GM23338 (cell line): ENCODE results near the gene PLPP4. TPM values are rescaled to one million over a fixed set of nuclear protein-coding genes. Genes with fewer than 3 reads are reported as not detected.

Source experiments
- ATAC-seq: fragments of 200-7000 bp; cut with Tn5 transposase; 3 replicates; pipeline ENCODE4 v1.9.1; 2020
- DNase-seq: peaks from one replicate; pipeline ENCODE4 v3.0.0-alpha.2; 2015; ENCODE audit warnings: low spot score
- H2AFZ ChIP-seq: fragments of 200-600 bp; sonication (generic); 2 replicates; pipeline ENCODE4 v1.8.0; 2016; ENCODE audit warnings: antibody characterized with exemption, mild to moderate bottlenecking, moderate library complexity
- H3F3A ChIP-seq: fragments of 200-600 bp; sonication (generic); replicated peaks from 2 replicates; pipeline ENCODE4 v1.8.0; 2017; ENCODE audit warnings: antibody characterized with exemption, mixed run types, low read depth
- H3K27ac ChIP-seq: fragments of 200-600 bp; sonication (generic); 2 replicates; pipeline ENCODE4 v1.6.1; 2016; ENCODE audit warnings: low read depth
- H3K27me3 ChIP-seq: fragments of 200-600 bp; sonication (generic); 2 replicates; pipeline ENCODE4 v1.8.0; 2016; ENCODE audit warnings: mild to moderate bottlenecking, mixed run types, moderate library complexity; ENCODE audit not compliant: insufficient read depth
- H3K36me3 ChIP-seq: fragments of 200-600 bp; sonication (generic); 2 replicates; pipeline ENCODE4 v1.8.0; 2016; ENCODE audit warnings: mild to moderate bottlenecking; ENCODE audit not compliant: insufficient read depth
- H3K4me1 ChIP-seq: fragments of 200-600 bp; sonication (generic); 2 replicates; pipeline ENCODE4 v1.8.0; 2016; ENCODE audit warnings: mild to moderate bottlenecking, moderate library complexity; ENCODE audit not compliant: insufficient read depth
- H3K4me2 ChIP-seq: fragments of 200-600 bp; sonication (generic); 2 replicates; pipeline ENCODE4 v1.7.1; 2017; ENCODE audit warnings: mixed run types
- H3K4me3 ChIP-seq: fragments of 200-600 bp; sonication (generic); 2 replicates; pipeline ENCODE4 v1.6.1; 2016; ENCODE audit warnings: mixed run types
- H3K79me2 ChIP-seq: fragments of 200-600 bp; sonication (generic); replicated peaks from 2 replicates; pipeline ENCODE4 v1.8.0; 2017; ENCODE audit warnings: mild to moderate bottlenecking; ENCODE audit not compliant: insufficient read depth
- H3K9me2 ChIP-seq: fragments of 200-600 bp; sonication (generic); 2 replicates; pipeline ENCODE4 v1.8.0; 2017; ENCODE audit not compliant: insufficient read depth
- H4K20me1 ChIP-seq: fragments of 200-600 bp; sonication (generic); replicated peaks from 2 replicates; pipeline ENCODE4 v1.8.0; 2017; ENCODE audit warnings: mild to moderate bottlenecking; ENCODE audit not compliant: insufficient read depth
- H3K27ac Mint-ChIP-seq: 2 replicates; pipeline ENCODE4 v1.8.0; 2020; ENCODE audit warnings: inconsistent platforms, mild to moderate bottlenecking, moderate library complexity, mixed read lengths
- H3K27me3 Mint-ChIP-seq: 3 replicates; pipeline ENCODE4 v1.8.0; 2022; ENCODE audit warnings: low read depth, mild to moderate bottlenecking, moderate library complexity, mixed read lengths, inconsistent platforms; ENCODE audit not compliant: insufficient read depth, poor library complexity
- H3K36me3 Mint-ChIP-seq: 3 replicates; pipeline ENCODE4 v1.8.0; 2021; ENCODE audit warnings: low read depth, mild to moderate bottlenecking, inconsistent platforms, moderate library complexity, mixed read lengths
- H3K4me1 Mint-ChIP-seq: 3 replicates; pipeline ENCODE4 v1.8.0; 2020; ENCODE audit warnings: mild to moderate bottlenecking, inconsistent platforms, mixed read lengths
- H3K4me3 Mint-ChIP-seq: 3 replicates; pipeline ENCODE4 v1.8.0; 2021; ENCODE audit warnings: moderate library complexity, mild to moderate bottlenecking, inconsistent platforms, mixed read lengths
- H3K9me3 Mint-ChIP-seq: 3 replicates; pipeline ENCODE4 v1.8.0; 2020; ENCODE audit warnings: moderate library complexity, mild to moderate bottlenecking, inconsistent platforms, mixed read lengths
- CREB1 ChIP-seq: fragments of 250-450 bp; sonication (Bioruptor Pico); IDR thresholded peaks from 2 replicates; pipeline ENCODE4 v1.5.0; 2020; ENCODE audit warnings: low read depth, mild to moderate bottlenecking, moderate library complexity
- CTCF ChIP-seq, 2 experiments: fragments of 200-600 bp in 1 of 2; sonication (generic) in 1 of 2; conservative IDR thresholded peaks; 2 replicates each; pipeline versions ENCODE4 v1.5.1 to v1.6.1; 2016 to 2017; ENCODE audit warnings: antibody characterized with exemption in 2 of 2, low read depth in 2 of 2, mild to moderate bottlenecking in 2 of 2, moderate library complexity in 1 of 2
- ETS1 ChIP-seq: IDR thresholded peaks from 2 replicates; pipeline ENCODE4 v1.6.1; 2016; ENCODE audit warnings: antibody characterized with exemption
- EZH2 ChIP-seq: fragments of 200-600 bp; sonication (generic); IDR thresholded peaks from one replicate; pipeline ENCODE4 v1.8.0; 2017; ENCODE audit warnings: antibody characterized with exemption, mild to moderate bottlenecking, low read depth; ENCODE audit not compliant: unreplicated experiment
- EZH2phosphoT487 ChIP-seq: fragments of 200-600 bp; sonication (generic); IDR thresholded peaks from one replicate; pipeline ENCODE4 v1.8.1; 2018; ENCODE audit warnings: antibody characterized with exemption; ENCODE audit not compliant: unreplicated experiment
- JUNB ChIP-seq: IDR thresholded peaks from one replicate; pipeline ENCODE4 v1.6.1; 2016; ENCODE audit warnings: antibody characterized with exemption; ENCODE audit not compliant: unreplicated experiment
- NANOG ChIP-seq: IDR thresholded peaks from 2 replicates; pipeline ENCODE4 v1.6.1; 2016; ENCODE audit warnings: antibody characterized with exemption, borderline replicate concordance
- POLR2AphosphoS5 ChIP-seq: IDR thresholded peaks from 2 replicates; pipeline ENCODE4 v1.6.1; 2016; ENCODE audit warnings: antibody characterized with exemption, low read depth
- STAT1 ChIP-seq: IDR thresholded peaks from one replicate; pipeline ENCODE4 v1.6.1; 2016; ENCODE audit warnings: antibody characterized with exemption; ENCODE audit not compliant: unreplicated experiment
- ZNF114 ChIP-seq: fragments of 250-450 bp; sonication (Bioruptor Pico); IDR thresholded peaks from 2 replicates; pipeline ENCODE4 v1.5.0; 2020; ENCODE audit warnings: mild to moderate bottlenecking, moderate library complexity
- ZNF331 ChIP-seq: fragments of 250-450 bp; sonication (Bioruptor Pico); IDR thresholded peaks from 2 replicates; pipeline ENCODE4 v1.5.0; 2020; ENCODE audit warnings: low read depth, mild to moderate bottlenecking, moderate library complexity
- ZNF462 ChIP-seq: fragments of 250-450 bp; sonication (Bioruptor Pico); IDR thresholded peaks from 2 replicates; pipeline ENCODE4 v1.5.0; 2020; ENCODE audit warnings: mild to moderate bottlenecking, moderate library complexity
- polyA plus RNA-seq: library from polyadenylated mRNA; unstranded; fragments of >200 nt; fragmentation: Nextera tagmentation; extraction: Ambion mirVana; gene quantifications from 2 replicates; pipeline ENCODE4 v1.2.1, GENCODE V29; 2016
- total RNA-seq: library from RNA; depleted of rRNA; stranded (reverse); fragments of >200 nt; shearing (Covaris generic); gene quantifications from 2 replicates; pipeline ENCODE4 v1.2.3, GENCODE V29; 2014

PLPP4 gene
- total and polyA plus RNA-seq, 2 experiments from 2014 or later = 0.24 to 0.31 TPM

DNA sequence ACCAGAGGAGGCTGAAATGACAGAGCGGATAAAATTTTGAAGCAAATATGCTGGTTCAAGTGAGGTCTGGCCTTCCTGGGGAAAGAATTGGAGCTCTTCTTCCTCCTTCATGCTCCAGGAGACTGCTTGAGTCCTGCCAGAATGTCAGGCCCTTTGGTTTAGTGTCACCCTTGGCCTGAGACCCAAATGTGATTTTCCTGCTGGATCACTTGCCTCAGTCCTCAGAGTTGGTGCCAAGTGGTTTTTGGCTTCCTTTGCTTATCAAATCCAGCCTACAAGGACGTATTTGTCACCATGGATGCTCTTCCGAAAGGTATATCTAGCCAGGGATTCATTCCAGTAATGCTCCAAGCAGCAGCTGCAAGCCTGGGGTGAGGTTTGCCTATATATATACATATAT lies 118.4 kb downstream of the PLPP4 start:
- no peak overlapping the region for H3K4me3 ChIP-seq
- no peaks in the 10 kb centered on the region for H3F3A ChIP-seq
- no peaks in the 10 kb centered on the region for H3K36me3 ChIP-seq
- no peaks in the 10 kb centered on the region for H3K79me2 ChIP-seq
- H3K9me2 ChIP-seq = peaks cover 4% of the 10 kb centered on the region; the same call in 1 of the 2 replicates
- H3K27me3 ChIP-seq = no peaks in the 10 kb centered on the region
- no peak overlapping the region for H2AFZ ChIP-seq
- TF ChIP-seq NANOG (no peak), EZH2 (no peak), JUNB (no peak), ZNF114 (CRISPR knock-in tag) (no peak), ZNF462 (CRISPR knock-in tag) (no peak), POLR2AphosphoS5 (no peak), ZNF331 (CRISPR knock-in tag) (no peak), CREB1 (CRISPR knock-in tag) (no peak), ETS1 (no peak), EZH2phosphoT487 (no peak), STAT1 (no peak), CTCF (conservative IDR thresholded peaks at IDR 0.05; ENCODE audit: low read depth in 2 of 2) (no peak)
- DNase-seq (no peak), ATAC-seq (no peak)
- H3K27ac ChIP-seq = no peak overlapping the region
- no peak overlapping the region for H3K4me2 ChIP-seq
- no peak overlapping the region for H3K27ac Mint-ChIP-seq
- no peaks in the 10 kb centered on the region for H3K9me3 Mint-ChIP-seq
- no peaks in the 10 kb centered on the region for H4K20me1 ChIP-seq
- H3K4me1 ChIP-seq = no peaks in the 10 kb centered on the region
- H3K27me3 Mint-ChIP-seq = peaks cover 2% of the 10 kb centered on the region
- no peaks in the 10 kb centered on the region for H3K36me3 Mint-ChIP-seq
- peaks cover 10% of the 10 kb centered on the region; the same call in 2 of the 3 replicates for H3K4me1 Mint-ChIP-seq
- H3K4me3 Mint-ChIP-seq = no peak overlapping the region
